B cell (primary cell): ENCODE measurements around the gene RAB3B. TPM values are rescaled to one million over a fixed set of nuclear protein-coding genes. Genes with fewer than 3 reads are reported as not detected.
"Not testable (repeated sequence)": the region's sequence is repeated elsewhere in the genome, so short reads cannot be mapped to it uniquely, and the experiment has no call there.

ENCODE experiments used
- ATAC-seq: fragments of 200-7000 bp; cut with Tn5 transposase; one replicate; pipeline ENCODE4 v1.10.0; 2021; ENCODE audit warnings: low read depth, mild to moderate bottlenecking, moderate number of reproducible peaks, moderate library complexity
- CTCF ChIA-PET: fragments of 350-600 bp; sonication (Branson Sonifier 250); formaldehyde crosslinking; loops from one replicate; lab custom pipeline; 2021; ENCODE audit warnings: antibody characterized with exemption, inconsistent platforms; lab: Charles Lee
- POLR2A ChIA-PET: fragments of 350-600 bp; sonication (Branson Sonifier 250); formaldehyde crosslinking; loops from one replicate; lab custom pipeline; 2021; ENCODE audit warnings: antibody characterized with exemption; lab: Charles Lee
- DNase-seq: peaks from one replicate; pipeline ENCODE4 v3.0.0; 2013
- H2AFZ ChIP-seq: 2 replicates; pipeline ENCODE4 v1.6.1; 2012; ENCODE audit warnings: mild to moderate bottlenecking, low read depth, low read length; ENCODE audit not compliant: insufficient read depth, poor library complexity, severe bottlenecking
- H3K27ac ChIP-seq, 2 donors: 1 replicate in 1 of 2; 2 replicates in 1 of 2; pipeline ENCODE4 v1.5.1; 2012 to 2013; ENCODE audit warnings: low read length in 2 of 2, mild to moderate bottlenecking in 2 of 2, moderate library complexity in 1 of 2
- H3K27me3 ChIP-seq, 4 experiments: fragments of 200-600 bp in 1 of 4; sonication (generic) in 1 of 4; replicated peaks in 1 of 4; 1 replicate in 2 of 4; 2 replicates in 2 of 4; pipeline versions ENCODE4 v1.6.1 to v1.7.0; 2013 to 2016; ENCODE audit warnings: low read length in 3 of 4, mild to moderate bottlenecking in 2 of 4, mixed read lengths in 1 of 4, moderate library complexity in 1 of 4; ENCODE audit not compliant: insufficient read depth in 4 of 4, control insufficient read depth in 3 of 4; ENCODE audit errors: control extremely low read depth in 1 of 4
- H3K36me3 ChIP-seq, 2 experiments: replicated peaks in 1 of 2; 1 replicate in 1 of 2; 2 replicates in 1 of 2; pipeline versions ENCODE4 v1.6.1 to v1.7.1; 2013; ENCODE audit warnings: low read length in 1 of 2; ENCODE audit not compliant: insufficient read depth in 2 of 2, control insufficient read depth in 1 of 2; ENCODE audit errors: control extremely low read depth in 1 of 2, extremely low read depth in 1 of 2
- H3K4me1 ChIP-seq, 2 donors: fragments of 200-600 bp in 1 of 2; sonication (generic) in 1 of 2; 1 replicate in 1 of 2; 2 replicates in 1 of 2; pipeline versions ENCODE4 v1.5.1 to v1.6.1; 2013 to 2017; ENCODE audit warnings: low read length in 2 of 2; ENCODE audit not compliant: control insufficient read depth in 2 of 2, insufficient read depth in 2 of 2
- H3K4me2 ChIP-seq: replicated peaks from 2 replicates; pipeline ENCODE3; 2012; ENCODE audit warnings: mild to moderate bottlenecking, low read depth, low read length; ENCODE audit not compliant: poor library complexity, severe bottlenecking
- H3K4me3 ChIP-seq, 5 experiments: fragments of 200-600 bp in 1 of 5; sonication (generic) in 1 of 5; 1 replicate in 3 of 5; 2 replicates in 2 of 5; pipeline versions ENCODE4 v1.5.1 to v1.7.0; 2011 to 2016; ENCODE audit warnings: low read length in 4 of 5, mild to moderate bottlenecking in 4 of 5, low read depth in 2 of 5, control low read depth in 1 of 5, moderate library complexity in 1 of 5; ENCODE audit not compliant: insufficient read depth in 1 of 5; ENCODE audit errors: control extremely low read depth in 1 of 5, extremely low read depth in 1 of 5
- H3K79me2 ChIP-seq: fragments of 200-600 bp; sonication (generic); one replicate; pipeline ENCODE4 v1.6.0; 2016; ENCODE audit warnings: low read length; ENCODE audit not compliant: control insufficient read depth, insufficient read depth
- H3K9ac ChIP-seq: fragments of 200-600 bp; sonication (generic); 2 replicates; pipeline ENCODE4 v1.6.1; 2017; ENCODE audit warnings: mild to moderate bottlenecking, low read length, moderate library complexity
- H3K9me3 ChIP-seq, 3 donors: one replicate each; pipeline versions ENCODE4 v1.6.1 to v1.7.1; 2013; ENCODE audit warnings: low read length in 2 of 3; ENCODE audit not compliant: control insufficient read depth in 2 of 3, insufficient read depth in 1 of 3; ENCODE audit errors: control extremely low read depth in 1 of 3
- H4K20me1 ChIP-seq: 2 replicates; pipeline ENCODE4 v1.6.0; 2012; ENCODE audit warnings: mild to moderate bottlenecking, low read length; ENCODE audit not compliant: insufficient read depth, control insufficient read depth, poor library complexity, severe bottlenecking
- H3K27ac Mint-ChIP-seq: one replicate; pipeline ENCODE4 v1.8.0; 2021; ENCODE audit warnings: mixed read lengths
- H3K27me3 Mint-ChIP-seq: one replicate; pipeline ENCODE4 v1.8.0; 2021; ENCODE audit warnings: mixed read lengths
- H3K4me1 Mint-ChIP-seq: one replicate; pipeline ENCODE4 v1.8.0; 2021; ENCODE audit warnings: mixed read lengths
- H3K4me3 Mint-ChIP-seq: one replicate; pipeline ENCODE4 v1.8.0; 2021; ENCODE audit warnings: mixed read lengths
- H3K9me3 Mint-ChIP-seq: one replicate; pipeline ENCODE4 v1.8.0; 2022; ENCODE audit warnings: mixed read lengths; ENCODE audit not compliant: insufficient read depth
- EZH2 ChIP-seq: IDR thresholded peaks from 2 replicates; pipeline ENCODE4 v1.6.1; 2012; ENCODE audit warnings: borderline replicate concordance, low read depth, mild to moderate bottlenecking, moderate library complexity, low read length; ENCODE audit not compliant: insufficient read depth, poor library complexity, severe bottlenecking
- WGBS: methylation state at CpG from one replicate; pipeline ENCODE4 v1.1.5; 2013; ENCODE audit warnings: missing lambda C conversion rate; ENCODE audit not compliant: insufficient coverage; 5-methylcytosine and 5-hydroxymethylcytosine counted together
- intact Hi-C: fragments of 100-400 bp; cut with micrococcal nuclease; formaldehyde crosslinking; loops from one replicate; pipeline ENCODE4 v1.10.0; 2022
- polyA plus RNA-seq: library from polyadenylated mRNA; depleted of rRNA; stranded (reverse); fragments of >200 nt; gene quantifications from 2 replicates; pipeline ENCODE4 v1.2.3, GENCODE V29; 2012
- total RNA-seq, 2 donors: library from RNA; stranded (reverse); fragments of 120-200 nt in 1 of 2; gene quantifications; 1 replicate in 1 of 2; 2 replicates in 1 of 2; pipeline versions ENCODE4 v1.2.3 to v1.2.4, GENCODE V29; 2013 to 2022
- TF ChIP-seq, protein P1 (sequence below): fragments of 200-600 bp; IDR thresholded peaks from one replicate; pipeline ENCODE4 v1.8.0; 2022; ENCODE audit warnings: antibody characterized with exemption, mild to moderate bottlenecking

The RAB3B gene
- total and polyA plus RNA-seq, 2 donors (not counting 1 experiment from before 2014, with no cell fraction given): 0.02 TPM; not detected in 1

GRCh38 chr1:51969038-51969705 lies 21.3 kb downstream of the RAB3B start:
- no peak overlapping the region for H3K27ac ChIP-seq
- no peaks in the 10 kb centered on the region for H3K9me3 ChIP-seq
- no peaks in the 10 kb centered on the region for H3K4me1 Mint-ChIP-seq
- no peak overlapping the region for H2AFZ ChIP-seq
- no peak overlapping the region for H3K4me3 Mint-ChIP-seq
- no peaks in the 10 kb centered on the region for H3K79me2 ChIP-seq
- ChIA-PET POLR2A (no interaction called here), CTCF (no interaction called here)
- DNase-seq (no peak), ATAC-seq (no peak)
- 80% methylated on average over 1 of the region's 8 CpGs for WGBS
- H3K9ac ChIP-seq: no peak overlapping the region
- H3K4me3 ChIP-seq: no peak overlapping the region
- no peaks in the 10 kb centered on the region for H3K36me3 ChIP-seq
- H3K9me3 Mint-ChIP-seq: no peaks in the 10 kb centered on the region
- intact Hi-C loops: no loop called here
- no peaks in the 10 kb centered on the region for H3K4me1 ChIP-seq
- H4K20me1 ChIP-seq: no peaks in the 10 kb centered on the region
- peaks cover 0 to 3% (median 0%) of the 10 kb centered on the region in 4 experiments for H3K27me3 ChIP-seq
- no peak overlapping the region for H3K27ac Mint-ChIP-seq
- H3K4me2 ChIP-seq: no peak overlapping the region
- TF ChIP-seq, protein P1, sequence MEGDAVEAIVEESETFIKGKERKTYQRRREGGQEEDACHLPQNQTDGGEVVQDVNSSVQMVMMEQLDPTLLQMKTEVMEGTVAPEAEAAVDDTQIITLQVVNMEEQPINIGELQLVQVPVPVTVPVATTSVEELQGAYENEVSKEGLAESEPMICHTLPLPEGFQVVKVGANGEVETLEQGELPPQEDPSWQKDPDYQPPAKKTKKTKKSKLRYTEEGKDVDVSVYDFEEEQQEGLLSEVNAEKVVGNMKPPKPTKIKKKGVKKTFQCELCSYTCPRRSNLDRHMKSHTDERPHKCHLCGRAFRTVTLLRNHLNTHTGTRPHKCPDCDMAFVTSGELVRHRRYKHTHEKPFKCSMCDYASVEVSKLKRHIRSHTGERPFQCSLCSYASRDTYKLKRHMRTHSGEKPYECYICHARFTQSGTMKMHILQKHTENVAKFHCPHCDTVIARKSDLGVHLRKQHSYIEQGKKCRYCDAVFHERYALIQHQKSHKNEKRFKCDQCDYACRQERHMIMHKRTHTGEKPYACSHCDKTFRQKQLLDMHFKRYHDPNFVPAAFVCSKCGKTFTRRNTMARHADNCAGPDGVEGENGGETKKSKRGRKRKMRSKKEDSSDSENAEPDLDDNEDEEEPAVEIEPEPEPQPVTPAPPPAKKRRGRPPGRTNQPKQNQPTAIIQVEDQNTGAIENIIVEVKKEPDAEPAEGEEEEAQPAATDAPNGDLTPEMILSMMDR: no peak
- TF ChIP-seq EZH2: no peak
- peaks cover 13% of the 10 kb centered on the region for H3K27me3 Mint-ChIP-seq

GRCh38 chr1:51968632-51969031 lies 21.9 kb downstream of the RAB3B start:
- H3K27ac Mint-ChIP-seq: no peak overlapping the region
- Histone ChIP-seq H3K36me3 (no peaks in the 10 kb centered on the region), H3K27ac (no peak overlapping the region), H3K9ac (no peak overlapping the region), H3K4me2 (no peak overlapping the region), H3K9me3 (no peaks in the 10 kb centered on the region), H4K20me1 (no peaks in the 10 kb centered on the region), H2AFZ (no peak overlapping the region), H3K79me2 (no peaks in the 10 kb centered on the region), H3K4me1 (peaks cover 1 to 5% of the 10 kb centered on the region in 2 donors), H3K27me3 (peaks cover 0 to 2% (median 0%) of the 10 kb centered on the region in 4 experiments), H3K4me3 (no peak overlapping the region)
- H3K27me3 Mint-ChIP-seq: peaks cover 13% of the 10 kb centered on the region
- ChIA-PET CTCF (interaction anchor here (0.9 kb wide), 1 partner anchor 435 kb away, joined by 3 read pairs; no protein-coding TSS in a partner anchor), POLR2A (no interaction called here)
- WGBS: no CpG with 5 or more reads among the region's 1 CpG
- intact Hi-C loops: no loop called here
- no peak for ATAC-seq
- no peak for DNase-seq
- no peaks in the 10 kb centered on the region for H3K4me1 Mint-ChIP-seq
- TF ChIP-seq EZH2: no peak
- TF ChIP-seq, protein P1: no peak
- H3K9me3 Mint-ChIP-seq: no peaks in the 10 kb centered on the region
- H3K4me3 Mint-ChIP-seq: no peak overlapping the region

- H3K27me3 ChIP-seq, DNase-seq, CTCF ChIA-PET, H3K27ac ChIP-seq, H4K20me1 ChIP-seq, intact Hi-C loops, H3K4me3 ChIP-seq, H3K4me2 ChIP-seq, H3K4me3 Mint-ChIP-seq, H2AFZ ChIP-seq, H3K9me3 Mint-ChIP-seq, H3K79me2 ChIP-seq, H3K27ac Mint-ChIP-seq, H3K36me3 ChIP-seq, H3K9me3 ChIP-seq, H3K9ac ChIP-seq, H3K4me1 Mint-ChIP-seq, ATAC-seq: not testable (repeated sequence)
- POLR2A ChIA-PET: interaction anchor here (0.6 kb wide), 1 partner anchor 8 kb away, joined by 3 read pairs; no protein-coding TSS in a partner anchor
- peaks cover 6 to 12% of the 10 kb centered on the region in 2 donors for H3K4me1 ChIP-seq
- WGBS: 100% methylated on average over 1 of the region's 1 CpG
- H3K27me3 Mint-ChIP-seq: peaks cover 13% of the 10 kb centered on the region
Observed at GRCh38 chr1:51967213-51967791, 23.2 kb downstream of the RAB3B start.
